Measurements from ENCODE around the gene NPFFR2. TPM values are rescaled to one million over a fixed set of nuclear protein-coding genes. Genes with fewer than 3 reads are reported as not detected.

NPFFR2 gene
- total RNA-seq, 1 donor from 2014 or later: 0.64 TPM

DNA sequence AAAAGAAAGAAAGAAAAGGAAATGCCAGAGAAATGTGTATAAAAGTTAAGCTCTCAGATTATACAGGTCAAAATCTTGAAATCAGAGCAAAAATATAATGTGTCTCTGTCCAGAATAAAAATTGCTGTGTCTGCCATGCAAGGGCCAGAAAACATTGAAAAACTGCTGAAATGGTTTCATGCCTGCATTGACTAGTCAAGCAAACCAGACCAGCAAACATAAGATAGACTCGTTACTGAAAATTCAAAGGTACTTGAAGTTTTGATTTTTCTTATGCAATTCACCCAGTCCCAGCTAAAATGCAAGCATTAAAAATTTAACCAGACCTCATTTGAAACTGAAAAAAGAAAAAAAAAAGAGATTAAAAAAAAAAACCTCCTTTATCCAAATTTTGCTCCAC, 37.2 kb upstream of the NPFFR2 start:
- DNase-seq (ENCODE audit: low read depth) (no peak), FAIRE-seq (no peak)
- H3K4me1 ChIP-seq (ENCODE audit: insufficient read depth, low read length): no peaks in the 10 kb centered on the region
- no peaks in the 10 kb centered on the region for H3K79me2 ChIP-seq (ENCODE audit: insufficient read depth, low read length)
- Mint-ChIP-seq H3K27ac (ENCODE audit: unreplicated experiment) (no peak overlapping the region), H3K4me1 (ENCODE audit: low read depth, unreplicated experiment) (peaks cover 3% of the 10 kb centered on the region), H3K4me3 (ENCODE audit: unreplicated experiment) (no peak overlapping the region), H3K36me3 (ENCODE audit: low read depth, unreplicated experiment) (peaks cover 3% of the 10 kb centered on the region), H3K9me3 (ENCODE audit: unreplicated experiment) (peaks cover 19% of the 10 kb centered on the region), H3K27me3 (ENCODE audit: low read depth, unreplicated experiment) (no peaks in the 10 kb centered on the region)
- no peaks in the 10 kb centered on the region for H3K9me3 ChIP-seq (ENCODE audit: insufficient read depth, low read depth, low read length)
- H2AFZ ChIP-seq (ENCODE audit: low read depth, low read length): no peak overlapping the region
- no peaks in the 10 kb centered on the region for H3K36me3 ChIP-seq (ENCODE audit: insufficient read depth, low read length)
- no peak overlapping the region for H3K4me3 ChIP-seq (ENCODE audit: insufficient read depth, low read depth, low read length)
- TF ChIP-seq, protein P1, sequence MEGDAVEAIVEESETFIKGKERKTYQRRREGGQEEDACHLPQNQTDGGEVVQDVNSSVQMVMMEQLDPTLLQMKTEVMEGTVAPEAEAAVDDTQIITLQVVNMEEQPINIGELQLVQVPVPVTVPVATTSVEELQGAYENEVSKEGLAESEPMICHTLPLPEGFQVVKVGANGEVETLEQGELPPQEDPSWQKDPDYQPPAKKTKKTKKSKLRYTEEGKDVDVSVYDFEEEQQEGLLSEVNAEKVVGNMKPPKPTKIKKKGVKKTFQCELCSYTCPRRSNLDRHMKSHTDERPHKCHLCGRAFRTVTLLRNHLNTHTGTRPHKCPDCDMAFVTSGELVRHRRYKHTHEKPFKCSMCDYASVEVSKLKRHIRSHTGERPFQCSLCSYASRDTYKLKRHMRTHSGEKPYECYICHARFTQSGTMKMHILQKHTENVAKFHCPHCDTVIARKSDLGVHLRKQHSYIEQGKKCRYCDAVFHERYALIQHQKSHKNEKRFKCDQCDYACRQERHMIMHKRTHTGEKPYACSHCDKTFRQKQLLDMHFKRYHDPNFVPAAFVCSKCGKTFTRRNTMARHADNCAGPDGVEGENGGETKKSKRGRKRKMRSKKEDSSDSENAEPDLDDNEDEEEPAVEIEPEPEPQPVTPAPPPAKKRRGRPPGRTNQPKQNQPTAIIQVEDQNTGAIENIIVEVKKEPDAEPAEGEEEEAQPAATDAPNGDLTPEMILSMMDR (IDR thresholded peaks at IDR 0.05; ENCODE audit: insufficient read depth, low read depth, low read length): no peak
- TF ChIP-seq EZH2 (IDR thresholded peaks at IDR 0.05; ENCODE audit: insufficient read depth, low read length): no peak
- no peaks in the 10 kb centered on the region for H3K27me3 ChIP-seq (ENCODE audit: insufficient read depth, low read length)
- no peaks in the 10 kb centered on the region for H4K20me1 ChIP-seq (ENCODE audit: insufficient read depth, low read length)
- H3K9ac ChIP-seq (ENCODE audit: low read length): no peak overlapping the region
- H3K4me2 ChIP-seq (ENCODE audit: low read length): no peak overlapping the region
- H3K27ac ChIP-seq (ENCODE audit: low read depth, low read length): no peak overlapping the region

DNA sequence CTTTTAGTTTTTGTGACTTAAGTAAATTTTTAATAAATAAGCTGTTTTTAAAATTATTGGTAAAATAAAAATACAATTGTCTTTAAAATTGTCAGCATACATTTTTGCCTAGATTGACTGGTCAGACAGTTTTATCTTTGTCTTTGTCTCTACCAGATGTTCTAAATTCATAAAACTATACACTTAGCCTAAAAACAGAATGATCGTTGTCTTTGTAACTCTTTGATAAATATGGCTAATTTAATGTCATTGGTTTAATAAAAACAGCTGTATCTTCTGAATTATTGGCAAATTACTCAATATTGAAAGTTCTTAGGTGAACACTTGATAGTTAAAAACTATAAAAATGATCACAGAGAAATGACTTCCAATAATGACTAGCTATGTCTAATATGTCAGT, 36.5 kb upstream of the NPFFR2 start:
- FAIRE-seq: no peak

DNA sequence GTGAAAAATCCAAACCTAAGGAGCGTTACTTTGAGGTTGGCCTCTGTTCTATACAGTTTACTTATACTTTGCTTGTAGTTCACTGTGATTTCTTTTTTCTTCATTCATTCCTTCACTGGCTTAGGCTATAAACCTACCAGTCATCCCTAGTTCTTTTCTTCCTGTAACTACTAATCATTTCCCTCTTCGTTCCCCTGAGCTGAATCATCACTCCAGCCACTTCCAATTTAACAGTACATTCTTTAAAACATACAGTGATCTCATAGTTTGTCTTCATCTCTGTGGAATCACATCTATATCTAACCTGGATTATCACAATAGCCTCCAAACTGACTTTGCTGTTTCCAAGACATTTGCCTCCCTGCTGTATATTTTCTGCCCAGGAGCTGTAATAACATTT, 25.2 kb upstream of the NPFFR2 start:
- Mint-ChIP-seq H3K4me1 (ENCODE audit: low read depth, unreplicated experiment) (peaks cover 12% of the 10 kb centered on the region), H3K4me3 (ENCODE audit: unreplicated experiment) (no peak overlapping the region), H3K27me3 (ENCODE audit: low read depth, unreplicated experiment) (no peaks in the 10 kb centered on the region), H3K36me3 (ENCODE audit: low read depth, unreplicated experiment) (no peaks in the 10 kb centered on the region), H3K27ac (ENCODE audit: unreplicated experiment) (peak overlapping the region; percentile 54), H3K9me3 (ENCODE audit: unreplicated experiment) (peaks cover 2% of the 10 kb centered on the region)
- no peak overlapping the region for H3K4me3 ChIP-seq (ENCODE audit: insufficient read depth, low read depth, low read length)
- H3K79me2 ChIP-seq (ENCODE audit: insufficient read depth, low read length): no peaks in the 10 kb centered on the region
- H2AFZ ChIP-seq (ENCODE audit: low read depth, low read length): no peak overlapping the region
- H3K27ac ChIP-seq (ENCODE audit: low read depth, low read length): peak overlapping the region; percentile 24
- H3K4me2 ChIP-seq (ENCODE audit: low read length): peak overlapping the region; percentile 3
- H3K27me3 ChIP-seq (ENCODE audit: insufficient read depth, low read length): no peaks in the 10 kb centered on the region
- FAIRE-seq (no peak), DNase-seq (ENCODE audit: low read depth) (peak; percentile 89)
- H3K9me3 ChIP-seq (ENCODE audit: insufficient read depth, low read depth, low read length): no peaks in the 10 kb centered on the region
- H3K9ac ChIP-seq (ENCODE audit: low read length): no peak overlapping the region
- H3K4me1 ChIP-seq (ENCODE audit: insufficient read depth, low read length): no peaks in the 10 kb centered on the region
- no peak for TF ChIP-seq EZH2 (IDR thresholded peaks at IDR 0.05; ENCODE audit: insufficient read depth, low read length)
- TF ChIP-seq, protein P1 (IDR thresholded peaks at IDR 0.05; ENCODE audit: insufficient read depth, low read depth, low read length): no peak
- no peaks in the 10 kb centered on the region for H3K36me3 ChIP-seq (ENCODE audit: insufficient read depth, low read length)
- no peaks in the 10 kb centered on the region for H4K20me1 ChIP-seq (ENCODE audit: insufficient read depth, low read length)

More for the DNA sequence above, 36.5 kb upstream of the NPFFR2 start:
- H3K4me1 ChIP-seq (ENCODE audit: insufficient read depth, low read length): no peaks in the 10 kb centered on the region
- no peaks in the 10 kb centered on the region for H3K9me3 ChIP-seq (ENCODE audit: insufficient read depth, low read depth, low read length)
- no peaks in the 10 kb centered on the region for H3K36me3 ChIP-seq (ENCODE audit: insufficient read depth, low read length)
- no peak for DNase-seq (ENCODE audit: low read depth)
- no peak overlapping the region for H3K4me3 ChIP-seq (ENCODE audit: insufficient read depth, low read depth, low read length)
- no peaks in the 10 kb centered on the region for H3K79me2 ChIP-seq (ENCODE audit: insufficient read depth, low read length)
- H3K36me3 Mint-ChIP-seq (ENCODE audit: low read depth, unreplicated experiment): peaks cover 3% of the 10 kb centered on the region
- H3K4me2 ChIP-seq (ENCODE audit: low read length): no peak overlapping the region
- H3K9me3 Mint-ChIP-seq (ENCODE audit: unreplicated experiment): peaks cover 17% of the 10 kb centered on the region
- H3K27me3 Mint-ChIP-seq (ENCODE audit: low read depth, unreplicated experiment): no peaks in the 10 kb centered on the region
- no peaks in the 10 kb centered on the region for H4K20me1 ChIP-seq (ENCODE audit: insufficient read depth, low read length)
- no peak overlapping the region for H3K27ac Mint-ChIP-seq (ENCODE audit: unreplicated experiment)
- TF ChIP-seq, protein P1 (IDR thresholded peaks at IDR 0.05; ENCODE audit: insufficient read depth, low read depth, low read length): no peak
- no peak overlapping the region for H3K4me3 Mint-ChIP-seq (ENCODE audit: unreplicated experiment)
- no peak overlapping the region for H3K9ac ChIP-seq (ENCODE audit: low read length)
- H2AFZ ChIP-seq (ENCODE audit: low read depth, low read length): no peak overlapping the region
- no peaks in the 10 kb centered on the region for H3K27me3 ChIP-seq (ENCODE audit: insufficient read depth, low read length)
- no peak overlapping the region for H3K27ac ChIP-seq (ENCODE audit: low read depth, low read length)
- H3K4me1 Mint-ChIP-seq (ENCODE audit: low read depth, unreplicated experiment): peaks cover 3% of the 10 kb centered on the region
